Measurements from ENCODE around the gene ISL2.

ISL2 gene

GRCh38 chr15:76339305-76340197 lies 3.0 kb downstream of the ISL2 start:
- TF ChIP-seq CTCF (conservative IDR thresholded peaks at IDR 0.05; ENCODE audit: low read length) (no peak), EZH2phosphoT487 (IDR thresholded peaks at IDR 0.05; ENCODE audit: borderline replicate concordance) (no peak)
- Histone ChIP-seq H4K20me1 (ENCODE audit: insufficient read depth, low read length, poor library complexity, severe bottlenecking) (no peaks in the 10 kb centered on the region), H3K4me1 (ENCODE audit: insufficient read depth, low read length, poor library complexity, severe bottlenecking) (no peaks in the 10 kb centered on the region), H3F3A (ENCODE audit: low read depth) (no peaks in the 10 kb centered on the region), H3K4me2 (ENCODE audit: low read depth, low read length, poor library complexity, severe bottlenecking) (no peak overlapping the region), H2AFZ (ENCODE audit: low read length) (no peak overlapping the region), H3K4me3 (ENCODE audit: low read length, poor library complexity, severe bottlenecking) (no peak overlapping the region), H3K79me2 (ENCODE audit: insufficient read depth, low read length) (no peaks in the 10 kb centered on the region), H3K9me2 (replicated peaks; ENCODE audit: low read depth, low read length) (no peaks in the 10 kb centered on the region), H3K9me3 (ENCODE audit: insufficient read depth, low read depth, low read length) (no peaks in the 10 kb centered on the region), H3K9ac (ENCODE audit: low read depth, low read length, poor library complexity, severe bottlenecking) (no peak overlapping the region), H3K36me3 (ENCODE audit: insufficient read depth, low read length) (no peaks in the 10 kb centered on the region), H3K27me3 (ENCODE audit: insufficient read depth, low read length, poor library complexity, severe bottlenecking) (no peaks in the 10 kb centered on the region)

DNA sequence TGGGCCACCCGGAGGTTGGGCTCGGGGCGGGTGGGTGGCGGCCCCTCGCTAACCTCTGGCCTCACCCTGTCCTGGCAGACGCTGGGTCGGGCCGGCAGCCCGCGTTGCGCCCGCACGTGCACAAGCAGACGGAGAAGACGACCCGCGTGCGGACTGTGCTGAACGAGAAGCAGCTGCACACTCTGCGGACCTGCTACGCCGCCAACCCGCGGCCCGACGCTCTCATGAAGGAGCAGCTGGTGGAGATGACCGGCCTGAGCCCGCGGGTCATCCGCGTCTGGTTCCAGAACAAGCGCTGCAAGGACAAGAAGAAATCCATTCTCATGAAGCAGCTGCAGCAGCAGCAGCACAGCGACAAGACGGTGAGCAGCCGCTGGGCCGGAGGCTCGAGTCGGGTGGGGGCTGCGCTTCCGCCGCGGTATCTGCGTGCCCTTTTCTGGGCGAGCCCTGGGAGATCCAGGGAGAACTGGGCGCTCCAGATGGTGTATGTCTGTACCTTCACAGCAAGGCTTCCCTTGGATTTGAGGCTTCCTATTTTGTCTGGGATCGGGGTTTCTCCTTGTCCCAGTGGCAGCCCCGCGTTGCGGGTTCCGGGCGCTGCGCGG lies 3.7 kb downstream of the ISL2 start:
- Histone ChIP-seq H3K4me2 (ENCODE audit: low read depth, low read length, poor library complexity, severe bottlenecking) (no peak overlapping the region), H3K4me3 (ENCODE audit: low read length, poor library complexity, severe bottlenecking) (no peak overlapping the region), H3K79me2 (ENCODE audit: insufficient read depth, low read length) (no peaks in the 10 kb centered on the region)

GRCh38 chr15:76340803-76341365 lies 4.3 kb downstream of the ISL2 start:
- Histone ChIP-seq H3K36me3 (ENCODE audit: insufficient read depth, low read length) (no peaks in the 10 kb centered on the region), H2AFZ (ENCODE audit: low read length) (no peak overlapping the region), H4K20me1 (ENCODE audit: insufficient read depth, low read length, poor library complexity, severe bottlenecking) (no peaks in the 10 kb centered on the region), H3F3A (ENCODE audit: low read depth) (no peaks in the 10 kb centered on the region), H3K79me2 (ENCODE audit: insufficient read depth, low read length) (no peaks in the 10 kb centered on the region), H3K4me2 (ENCODE audit: low read depth, low read length, poor library complexity, severe bottlenecking) (no peak overlapping the region), H3K4me1 (ENCODE audit: insufficient read depth, low read length, poor library complexity, severe bottlenecking) (no peaks in the 10 kb centered on the region), H3K9me2 (replicated peaks; ENCODE audit: low read depth, low read length) (no peaks in the 10 kb centered on the region), H3K4me3 (ENCODE audit: low read length, poor library complexity, severe bottlenecking) (no peak overlapping the region), H3K27me3 (ENCODE audit: insufficient read depth, low read length, poor library complexity, severe bottlenecking) (no peaks in the 10 kb centered on the region), H3K9ac (ENCODE audit: low read depth, low read length, poor library complexity, severe bottlenecking) (no peak overlapping the region), H3K9me3 (ENCODE audit: insufficient read depth, low read depth, low read length) (no peaks in the 10 kb centered on the region)
- TF ChIP-seq CTCF (conservative IDR thresholded peaks at IDR 0.05; ENCODE audit: low read length) (no peak), EZH2phosphoT487 (IDR thresholded peaks at IDR 0.05; ENCODE audit: borderline replicate concordance) (no peak)

More for the DNA sequence above, 3.7 kb downstream of the ISL2 start:
- no peak for TF ChIP-seq CTCF (conservative IDR thresholded peaks at IDR 0.05; ENCODE audit: low read length)
- TF ChIP-seq EZH2phosphoT487 (IDR thresholded peaks at IDR 0.05; ENCODE audit: borderline replicate concordance) = no peak
- H3K9me3 ChIP-seq (ENCODE audit: insufficient read depth, low read depth, low read length) = no peaks in the 10 kb centered on the region
- no peaks in the 10 kb centered on the region for H3F3A ChIP-seq (ENCODE audit: low read depth)
- no peaks in the 10 kb centered on the region for H4K20me1 ChIP-seq (ENCODE audit: insufficient read depth, low read length, poor library complexity, severe bottlenecking)
- no peak overlapping the region for H2AFZ ChIP-seq (ENCODE audit: low read length)
- no peak overlapping the region for H3K9ac ChIP-seq (ENCODE audit: low read depth, low read length, poor library complexity, severe bottlenecking)
- no peaks in the 10 kb centered on the region for H3K9me2 ChIP-seq (replicated peaks; ENCODE audit: low read depth, low read length)
- no peaks in the 10 kb centered on the region for H3K27me3 ChIP-seq (ENCODE audit: insufficient read depth, low read length, poor library complexity, severe bottlenecking)
- H3K36me3 ChIP-seq (ENCODE audit: insufficient read depth, low read length) = no peaks in the 10 kb centered on the region
- no peaks in the 10 kb centered on the region for H3K4me1 ChIP-seq (ENCODE audit: insufficient read depth, low read length, poor library complexity, severe bottlenecking)
